Activated T-helper 1 cell treated with Interleukin-2 at 50 U/mL for 16 hours (primary cell): ENCODE measurements around the gene LONRF2.

ENCODE experiments used
- DNase-seq: peaks from one replicate; pipeline ENCODE4 v3.0.0-alpha.2; 2020; ENCODE audit warnings: low read depth

The LONRF2 gene

DNA sequence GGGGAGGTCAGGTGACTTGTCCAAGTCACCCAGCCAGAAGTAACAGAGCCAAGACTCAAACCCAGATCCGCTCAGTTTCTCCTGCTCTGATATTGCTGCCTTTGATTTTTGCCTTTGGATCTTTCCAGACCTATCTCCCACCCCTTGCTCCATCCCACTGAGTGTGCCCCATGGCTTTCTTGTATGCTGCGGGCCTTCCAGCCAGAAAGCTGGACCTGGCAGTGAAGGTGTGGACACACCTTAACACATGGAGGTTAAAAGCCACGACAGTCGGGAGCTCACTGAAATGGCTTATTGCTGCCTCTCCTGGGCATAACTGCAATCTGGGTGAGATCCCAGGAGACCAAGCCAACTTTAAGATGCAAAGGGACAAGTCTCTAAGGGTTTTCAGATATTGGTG is 86.7 kb downstream of the LONRF2 start:
- DNase-seq: no peak

DNA sequence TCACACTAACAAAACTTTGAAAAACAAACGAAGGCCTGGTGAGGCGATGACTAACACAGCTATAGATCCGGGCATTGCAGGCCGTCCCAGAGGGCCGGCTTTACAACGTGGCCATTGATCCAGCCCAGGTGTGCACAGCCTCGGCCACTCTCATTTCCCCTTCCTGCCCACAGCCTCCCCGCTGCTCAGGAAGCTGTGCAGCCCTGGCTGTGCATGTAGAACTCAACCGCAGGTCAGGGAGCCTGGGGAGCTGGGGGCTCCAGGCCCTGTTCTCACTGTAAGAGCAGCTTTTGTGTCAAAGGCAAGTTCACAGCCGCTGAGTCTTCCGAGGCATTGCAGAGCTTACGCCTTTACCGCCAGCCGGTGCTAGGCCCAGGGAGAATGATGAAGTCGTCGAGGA is 87.2 kb downstream of the LONRF2 start:
- no peak for DNase-seq

GRCh38 chr2:100234141-100234540 is 88.2 kb downstream of the LONRF2 start:
- no peak for DNase-seq

DNA sequence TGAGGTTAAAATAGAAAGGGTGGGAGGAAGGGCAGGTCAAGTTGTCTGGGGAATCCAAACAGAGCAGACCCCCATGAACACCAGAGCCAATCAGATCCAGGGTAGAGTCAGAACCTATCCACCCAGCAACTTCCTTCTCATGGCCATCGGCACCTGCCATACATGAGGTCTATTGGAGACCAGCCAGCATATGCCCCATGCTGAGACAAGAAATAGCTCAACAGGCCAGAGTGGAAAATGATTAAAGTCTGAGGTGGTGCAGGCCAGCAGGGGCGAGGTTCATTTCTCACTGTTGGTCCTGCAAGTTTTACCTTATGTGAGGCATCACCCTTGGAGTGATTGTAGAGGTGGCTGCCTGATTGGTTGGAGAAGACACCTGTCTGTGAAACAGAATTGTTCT is 89.2 kb downstream of the LONRF2 start:
- DNase-seq: no peak

DNA sequence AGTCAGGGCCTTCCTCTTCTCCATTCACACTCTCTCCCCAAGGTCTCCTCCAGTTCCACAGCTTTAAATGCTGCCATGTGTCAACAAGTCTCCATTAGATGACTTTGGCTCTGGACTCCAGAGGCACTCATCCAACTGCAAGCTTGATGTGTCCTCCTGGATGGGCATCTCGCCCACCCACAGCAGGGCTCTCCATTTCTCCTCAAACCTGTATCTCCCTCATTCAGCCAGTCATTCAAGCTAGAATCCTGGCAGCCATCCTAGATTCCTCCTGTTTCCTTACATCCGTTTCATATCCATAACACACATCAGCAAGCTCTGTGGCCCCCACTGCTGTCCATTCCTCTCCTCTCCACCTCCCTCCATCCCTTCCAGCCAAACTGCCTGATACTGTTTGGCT is 91.5 kb downstream of the LONRF2 start:
- DNase-seq: no peak

GRCh38 chr2:100228967-100229366 is 93.3 kb downstream of the LONRF2 start:
- DNase-seq: no peak

DNA sequence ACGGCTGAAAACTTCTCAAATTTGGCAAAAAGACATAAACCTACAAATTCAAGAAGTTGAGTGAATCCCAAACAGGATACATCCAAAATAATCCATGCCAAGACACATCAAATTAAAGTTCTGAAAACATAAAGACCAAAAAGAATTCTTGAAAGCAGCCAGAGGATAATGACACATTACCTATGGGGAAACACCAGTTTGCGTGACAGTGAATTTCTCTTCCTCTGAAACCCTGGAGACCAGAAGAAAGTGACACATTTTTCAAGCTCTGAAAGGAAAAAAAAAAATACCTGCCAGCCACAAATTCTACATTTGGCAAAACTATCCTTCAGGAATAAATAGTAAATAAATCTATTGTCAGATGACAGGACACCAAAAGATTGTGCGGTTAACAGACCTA is 93.9 kb downstream of the LONRF2 start:
- DNase-seq: no peak

GRCh38 chr2:100224988-100225710 is 97.2 kb downstream of the LONRF2 start:
- DNase-seq: no peak

- no peak for DNase-seq
These were observed 98.8 kb downstream of the LONRF2 start for GRCh38 chr2:100223502-100223901.
